Large intestine (tissue), 3 donors: ENCODE results near the gene RACGAP1. TPM values are rescaled to one million over a fixed set of nuclear protein-coding genes. Genes with fewer than 3 reads are reported as not detected.

Source experiments
- DNase-seq, 2 donors: peaks; one replicate each; pipeline versions ENCODE4 v3.0.0 to v3.0.0-alpha.2; 2013
- H3K27ac ChIP-seq: one replicate; pipeline ENCODE4 v1.5.1; 2013; ENCODE audit warnings: low read length
- H3K27me3 ChIP-seq: 2 replicates; pipeline ENCODE4 v1.6.1; 2013; ENCODE audit warnings: low read length; ENCODE audit not compliant: control insufficient read depth, insufficient read depth
- H3K36me3 ChIP-seq: 2 replicates; pipeline ENCODE4 v1.6.1; 2013; ENCODE audit warnings: low read length; ENCODE audit not compliant: control insufficient read depth, insufficient read depth
- H3K4me1 ChIP-seq: one replicate; pipeline ENCODE4 v1.6.1; 2013; ENCODE audit warnings: low read length; ENCODE audit not compliant: control insufficient read depth, insufficient read depth
- H3K4me3 ChIP-seq: one replicate; pipeline ENCODE4 v1.5.1; 2013; ENCODE audit warnings: low read length
- H3K9me3 ChIP-seq: one replicate; pipeline ENCODE4 v1.6.1; 2013; ENCODE audit warnings: mild to moderate bottlenecking, low read depth, low read length, moderate library complexity; ENCODE audit not compliant: control insufficient read depth
- WGBS: methylation state at CpG from one replicate; pipeline ENCODE4 v1.1.5; 2013; ENCODE audit warnings: low lambda C conversion rate; ENCODE audit not compliant: insufficient coverage; 5-methylcytosine and 5-hydroxymethylcytosine counted together
- polyA plus RNA-seq: library from polyadenylated mRNA; unstranded; fragments of 120-200 nt; gene quantifications from one replicate; pipeline ENCODE4 v1.2.1, GENCODE V29; 2013

RACGAP1 gene
- polyA plus RNA-seq, 1 donor: 21.8 TPM

DNA sequence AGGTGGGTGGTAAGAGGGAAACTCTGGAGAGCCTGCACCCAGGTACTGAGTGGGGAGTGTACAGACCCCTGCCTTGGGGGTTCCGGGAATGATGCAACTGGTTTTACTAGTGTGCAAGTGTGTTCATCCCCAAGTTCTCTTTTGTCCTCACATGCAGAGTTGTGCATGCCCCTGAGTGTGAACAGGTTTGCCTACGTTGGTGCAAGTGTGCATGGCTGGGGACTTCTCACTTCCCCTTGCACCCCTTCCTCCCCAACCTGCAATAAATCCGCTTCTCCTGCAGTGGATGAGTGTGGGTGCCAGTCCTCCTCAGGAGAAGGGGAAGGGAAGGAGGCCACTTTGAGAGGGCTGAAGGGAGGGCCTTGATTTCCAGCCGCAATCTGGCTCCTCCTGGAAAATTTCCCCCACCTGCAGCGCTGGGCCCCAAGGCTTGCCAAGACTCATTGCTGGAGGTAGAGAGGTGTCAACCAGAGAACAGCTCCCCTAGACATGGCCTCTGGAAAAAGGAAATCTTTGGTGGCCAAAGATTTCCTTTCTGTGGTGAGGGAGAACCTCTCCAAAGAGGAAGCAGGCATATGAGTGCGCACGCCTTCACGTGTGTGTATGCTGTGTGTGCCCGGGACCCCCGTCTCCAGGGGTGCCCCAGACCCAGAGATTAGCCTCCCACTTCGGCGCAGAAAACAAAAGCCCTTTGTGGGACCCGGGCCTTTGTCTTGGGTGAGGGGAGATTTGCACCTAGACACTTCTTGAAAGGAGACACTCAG, 69.2 kb downstream of the RACGAP1 start:
- no CpG with 5 or more reads among the region's 13 CpGs for WGBS
- no peaks in the 10 kb centered on the region for H3K4me1 ChIP-seq
- no peak overlapping the region for H3K27ac ChIP-seq
- H3K4me3 ChIP-seq: no peak overlapping the region
- peaks cover 75% of the 10 kb centered on the region for H3K27me3 ChIP-seq
- H3K9me3 ChIP-seq: peaks cover 5% of the 10 kb centered on the region
- DNase-seq: no peak
- no peaks in the 10 kb centered on the region for H3K36me3 ChIP-seq

DNA sequence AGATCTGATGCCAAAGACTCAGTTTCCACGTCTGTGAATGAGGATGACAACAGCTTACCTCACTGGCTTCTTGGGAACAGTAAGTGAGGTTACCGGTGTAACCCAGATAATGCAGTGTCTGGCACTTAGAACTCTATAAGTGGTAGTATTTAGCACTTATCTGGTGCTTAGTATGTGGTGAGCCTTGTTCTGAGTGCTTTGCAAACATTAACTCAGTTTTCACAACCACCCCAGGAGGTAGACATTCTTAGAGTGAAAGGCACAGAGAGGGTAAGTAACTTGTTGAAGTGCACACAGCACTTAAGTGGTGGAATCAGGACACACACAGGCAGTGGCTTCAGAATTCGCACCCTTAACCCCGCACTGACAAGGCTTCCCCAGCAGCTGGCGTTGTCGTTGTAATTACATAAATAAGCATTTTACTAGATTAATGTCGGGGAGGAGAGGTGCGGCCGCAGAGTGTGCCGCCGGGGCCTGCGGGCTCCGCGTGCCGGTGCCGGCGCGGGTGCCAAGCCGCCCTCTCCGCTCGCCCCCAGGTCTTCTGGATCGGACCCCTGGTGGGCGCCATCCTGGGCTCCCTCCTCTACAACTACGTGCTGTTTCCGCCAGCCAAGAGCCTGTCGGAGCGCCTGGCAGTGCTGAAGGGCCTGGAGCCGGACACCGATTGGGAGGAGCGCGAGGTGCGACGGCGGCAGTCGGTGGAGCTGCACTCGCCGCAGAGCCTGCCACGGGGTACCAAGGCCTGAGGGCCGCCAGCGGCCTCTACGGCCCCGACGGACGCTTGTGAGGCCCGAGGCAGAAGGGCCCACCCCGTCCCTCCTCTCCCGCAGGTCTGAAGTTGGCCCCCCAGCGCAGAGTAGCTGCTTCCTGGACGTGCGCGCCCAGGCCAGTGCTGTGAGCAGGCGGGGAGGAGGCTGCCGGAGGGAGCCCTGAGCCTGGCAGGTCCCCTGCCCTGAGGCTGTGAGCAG, 70.1 kb downstream of the RACGAP1 start:
- no peak overlapping the region for H3K4me3 ChIP-seq
- no CpG with 5 or more reads among the region's 53 CpGs for WGBS
- H3K27ac ChIP-seq: no peak overlapping the region
- peaks cover 66% of the 10 kb centered on the region for H3K27me3 ChIP-seq
- no peaks in the 10 kb centered on the region for H3K4me1 ChIP-seq
- no peaks in the 10 kb centered on the region for H3K36me3 ChIP-seq
- peaks cover 5% of the 10 kb centered on the region for H3K9me3 ChIP-seq
- DNase-seq: no peak

DNA sequence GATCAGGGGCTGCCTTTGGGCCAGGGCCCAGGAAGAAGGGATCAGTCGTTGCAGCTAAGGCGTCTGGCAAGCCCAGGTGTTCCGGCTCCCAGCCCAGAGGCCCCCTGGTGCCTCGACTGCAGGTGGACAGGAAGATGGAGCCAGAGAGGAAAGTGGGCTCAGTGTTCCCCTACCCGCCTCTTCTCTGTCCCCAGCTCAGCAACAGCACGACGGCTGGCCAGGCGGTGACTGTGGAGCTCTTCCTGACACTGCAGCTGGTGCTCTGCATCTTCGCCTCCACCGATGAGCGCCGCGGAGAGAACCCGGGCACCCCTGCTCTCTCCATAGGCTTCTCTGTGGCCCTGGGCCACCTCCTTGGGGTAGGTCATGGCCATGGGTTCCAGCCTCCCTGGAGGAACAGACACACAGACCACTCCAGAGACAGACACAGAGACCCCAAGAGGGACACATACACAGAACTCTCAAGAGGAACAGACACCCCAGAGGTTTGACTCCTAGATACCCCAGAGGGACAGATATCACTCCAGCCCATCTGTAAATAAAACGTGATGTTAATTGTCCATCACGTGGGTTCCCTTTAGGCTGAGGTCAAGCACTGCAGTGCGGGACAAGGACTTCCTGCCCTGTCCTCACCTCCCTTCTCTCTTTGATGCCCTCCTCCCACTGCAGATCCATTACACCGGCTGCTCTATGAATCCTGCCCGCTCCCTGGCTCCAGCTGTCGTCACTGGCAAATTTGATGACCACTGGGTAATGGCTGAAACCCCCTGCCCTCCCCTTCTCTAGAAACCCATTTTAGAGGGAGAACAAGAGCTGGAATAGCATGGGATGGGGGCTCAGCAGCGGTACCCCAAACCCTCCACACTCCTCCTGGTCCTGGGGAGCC, 71.1 kb downstream of the RACGAP1 start:
- H3K27ac ChIP-seq: no peak overlapping the region
- peaks cover 5% of the 10 kb centered on the region for H3K9me3 ChIP-seq
- no CpG with 5 or more reads among the region's 21 CpGs for WGBS
- H3K4me3 ChIP-seq: no peak overlapping the region
- H3K27me3 ChIP-seq: peaks cover 57% of the 10 kb centered on the region
- H3K36me3 ChIP-seq: no peaks in the 10 kb centered on the region
- no peaks in the 10 kb centered on the region for H3K4me1 ChIP-seq
- no peak for DNase-seq

DNA sequence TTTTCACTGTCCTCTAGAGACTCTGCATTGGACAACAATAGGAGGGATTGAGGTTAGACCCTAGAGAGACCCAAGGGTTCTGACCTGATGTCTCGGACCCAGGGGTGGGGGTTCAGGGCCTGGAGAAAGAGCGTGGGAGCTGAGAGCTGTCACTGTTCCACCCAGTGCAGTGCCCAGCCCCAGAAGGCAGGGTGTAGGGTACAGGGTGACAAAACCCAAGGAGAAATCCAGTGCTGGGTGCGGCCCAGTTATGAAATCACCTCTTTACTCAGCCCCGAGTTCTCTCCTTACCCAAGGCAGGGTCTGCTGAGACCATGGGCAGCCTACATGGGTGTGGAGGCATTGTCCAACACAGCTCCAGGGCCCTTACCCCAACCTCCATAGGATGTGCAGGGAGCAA, 72.1 kb downstream of the RACGAP1 start:
- Histone ChIP-seq H3K27ac (no peak overlapping the region), H3K9me3 (peaks cover 5% of the 10 kb centered on the region), H3K27me3 (peaks cover 48% of the 10 kb centered on the region), H3K36me3 (no peaks in the 10 kb centered on the region), H3K4me3 (no peak overlapping the region), H3K4me1 (no peaks in the 10 kb centered on the region)
- WGBS: 100% methylated on average over 1 of the region's 4 CpGs
- no peak for DNase-seq

DNA sequence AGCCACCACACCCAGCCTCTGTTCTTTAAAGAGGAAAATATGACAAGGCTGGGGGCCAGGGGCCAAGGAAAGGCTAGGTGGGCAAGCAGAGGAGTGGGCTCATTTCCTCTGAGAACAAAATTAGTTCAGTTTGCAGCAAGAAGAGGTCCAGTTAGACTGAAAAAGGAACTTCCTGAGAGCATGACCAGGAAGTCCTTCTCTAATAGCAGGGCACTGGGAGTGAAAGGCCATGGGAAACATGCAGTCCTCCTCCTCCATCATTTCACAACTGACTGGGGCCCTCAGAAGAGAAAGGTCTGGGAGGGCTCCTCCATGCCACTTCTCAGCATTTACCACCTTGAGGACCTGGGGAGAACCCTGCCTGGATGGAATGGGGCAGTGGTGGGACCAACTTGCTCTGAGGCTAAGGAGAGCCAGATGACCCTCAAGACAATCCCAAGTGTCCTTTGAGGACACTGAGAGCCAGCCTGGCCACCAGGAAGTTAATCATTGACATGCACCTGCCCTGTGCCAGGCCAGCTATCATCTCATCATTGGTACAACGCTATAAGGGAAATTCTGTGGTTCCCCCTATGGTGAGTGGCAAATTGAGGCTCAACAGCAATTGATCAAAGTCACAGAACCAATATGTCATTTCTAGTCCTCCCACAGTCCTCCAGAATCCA, 72.8 kb downstream of the RACGAP1 start:
- peaks cover 42% of the 10 kb centered on the region for H3K27me3 ChIP-seq

DNA sequence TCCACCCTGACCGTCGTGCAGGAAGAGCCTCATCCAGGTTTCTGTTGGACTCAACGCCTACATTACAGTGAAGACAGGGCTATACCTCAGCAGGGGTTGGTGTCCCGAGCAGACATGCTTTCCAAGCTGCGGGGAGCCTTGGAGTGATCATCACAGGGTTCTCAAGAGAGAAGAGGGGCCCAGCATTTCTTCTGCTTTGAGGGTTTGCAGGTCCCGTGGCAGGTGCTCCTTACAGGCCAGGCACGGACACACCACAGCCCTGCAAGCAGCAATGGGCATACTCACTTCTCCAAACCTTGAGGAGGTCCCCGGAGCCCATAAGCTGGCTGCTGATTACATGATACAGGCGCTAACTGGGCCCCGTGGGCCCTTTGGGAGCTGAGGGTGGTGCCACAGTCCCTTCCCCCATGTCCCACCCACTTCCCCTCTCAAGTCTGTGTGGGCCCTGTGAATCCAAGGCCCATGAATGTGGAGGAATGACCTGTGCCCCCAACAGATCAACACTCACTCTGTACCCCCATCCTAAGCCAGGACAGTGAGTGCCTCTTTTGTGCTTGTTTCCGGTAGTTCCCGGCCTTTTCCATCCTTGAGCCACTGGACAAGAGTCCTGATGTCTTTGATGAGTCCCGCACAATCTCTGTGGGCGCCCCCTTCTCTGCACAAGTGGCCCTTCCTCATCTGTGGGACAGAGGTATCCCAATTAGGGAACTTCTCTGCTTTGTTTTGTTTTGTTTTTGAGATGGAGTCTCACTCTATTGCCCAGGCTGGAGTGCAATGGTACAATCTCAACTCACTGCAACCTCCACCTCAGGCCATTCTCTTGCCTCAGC, 73.7 kb downstream of the RACGAP1 start:
- H3K27me3 ChIP-seq: peaks cover 33% of the 10 kb centered on the region
- H3K36me3 ChIP-seq: no peaks in the 10 kb centered on the region
- H3K27ac ChIP-seq: no peak overlapping the region
- no peak for DNase-seq
- WGBS: no CpG with 5 or more reads among the region's 14 CpGs
- no peak overlapping the region for H3K4me3 ChIP-seq
- peaks cover under 1% of the 10 kb centered on the region for H3K4me1 ChIP-seq
- peaks cover 5% of the 10 kb centered on the region for H3K9me3 ChIP-seq

More for the DNA sequence above, 72.8 kb downstream of the RACGAP1 start:
- WGBS: no CpG with 5 or more reads among the region's 1 CpG
- H3K9me3 ChIP-seq: peaks cover 5% of the 10 kb centered on the region
- DNase-seq: no peak
- no peak overlapping the region for H3K4me3 ChIP-seq
- H3K36me3 ChIP-seq: no peaks in the 10 kb centered on the region
- H3K4me1 ChIP-seq: no peaks in the 10 kb centered on the region
- H3K27ac ChIP-seq: no peak overlapping the region

DNA sequence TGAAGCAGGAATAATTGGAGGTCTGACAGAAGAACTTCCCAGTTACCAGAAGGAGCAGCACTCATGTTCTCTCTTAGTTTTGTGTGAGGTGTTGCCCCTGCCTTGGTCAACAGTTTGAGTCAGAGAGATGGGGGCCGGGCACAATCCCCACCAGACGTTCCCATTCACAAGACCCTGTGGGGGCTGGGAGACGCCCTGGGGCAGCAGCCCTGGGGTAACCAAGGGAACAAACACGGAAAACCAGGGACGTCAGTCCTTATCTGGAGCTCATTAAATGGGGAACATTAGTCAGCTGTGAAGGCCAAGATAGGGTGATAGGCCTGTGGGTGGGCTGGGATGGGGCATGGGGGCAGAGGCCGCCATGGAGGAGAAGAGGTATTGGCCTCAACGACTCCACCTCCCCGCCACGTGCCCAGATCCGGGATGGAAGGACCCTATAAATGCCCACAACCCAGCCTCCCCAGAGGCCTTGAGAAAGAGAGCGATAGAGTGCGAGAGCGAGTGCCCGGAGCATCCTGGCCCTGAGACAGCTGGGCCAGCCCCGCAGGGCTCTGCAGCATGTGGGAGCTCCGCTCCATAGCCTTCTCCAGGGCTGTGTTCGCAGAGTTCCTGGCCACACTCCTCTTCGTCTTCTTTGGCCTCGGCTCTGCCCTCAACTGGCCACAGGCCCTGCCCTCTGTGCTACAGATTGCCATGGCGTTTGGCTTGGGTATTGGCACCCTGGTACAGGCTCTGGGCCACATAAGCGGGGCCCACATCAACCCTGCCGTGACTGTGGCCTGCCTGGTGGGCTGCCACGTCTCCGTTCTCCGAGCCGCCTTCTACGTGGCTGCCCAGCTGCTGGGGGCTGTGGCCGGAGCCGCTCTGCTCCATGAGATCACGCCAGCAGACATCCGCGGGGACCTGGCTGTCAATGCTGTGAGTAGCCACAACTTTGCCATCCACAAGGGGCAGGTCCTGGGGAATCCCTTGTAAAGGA, 74.7 kb downstream of the RACGAP1 start, which contains the start of gene AQP2:
Gene AQP2 (plus strand): TSS at position 465 of the 979 bp plus-strand sequence. CDS start 94 bp downstream, at position 559.
- H3K27ac ChIP-seq: no peak within 1 kb of the TSS
- H3K4me3 ChIP-seq: no peak within 1 kb of the TSS
- no peak for DNase-seq
- peaks cover 22% of the 10 kb centered on the region for H3K27me3 ChIP-seq
- no CpG with 5 or more reads among the region's 32 CpGs for whole genome bisulfite sequencing
- H3K9me3 ChIP-seq: peaks cover 4% of the 10 kb centered on the region
- H3K36me3 ChIP-seq: no peaks in the 10 kb centered on the region
- H3K4me1 ChIP-seq: peaks cover 11% of the 10 kb centered on the region

DNA sequence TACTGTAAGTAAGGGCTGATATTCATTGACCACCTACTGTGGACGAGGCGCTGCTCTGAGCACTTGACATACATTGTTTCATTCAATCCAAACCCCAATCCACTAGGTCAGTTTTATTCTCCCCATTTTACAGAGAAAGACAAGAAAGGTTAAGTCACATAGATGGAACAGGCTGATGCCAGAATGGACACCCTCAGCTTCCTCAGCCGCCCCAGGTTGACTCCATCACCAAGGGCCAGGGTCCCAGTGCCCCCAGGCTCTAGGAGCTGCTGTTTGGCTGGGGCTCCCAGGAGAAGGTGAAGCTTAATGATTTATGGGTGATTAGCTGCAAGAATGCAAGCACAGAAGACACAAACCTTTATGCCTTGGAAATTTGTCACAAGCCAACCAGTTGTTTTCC, 75.4 kb downstream of the RACGAP1 start:
- WGBS: no CpG with 5 or more reads among the region's 3 CpGs
- peaks cover 16% of the 10 kb centered on the region for H3K27me3 ChIP-seq
- H3K9me3 ChIP-seq: no peaks in the 10 kb centered on the region
- DNase-seq: no peak
- no peak overlapping the region for H3K4me3 ChIP-seq
- peaks cover 14% of the 10 kb centered on the region for H3K4me1 ChIP-seq
- no peaks in the 10 kb centered on the region for H3K36me3 ChIP-seq
- H3K27ac ChIP-seq: no peak overlapping the region
